SIG-M5 treated with dmso at 0.1 percent for 504 hours (cell line): ENCODE data around the gene IFRD1.
A peak's percentile ranks its signal among the peaks of the same experiment; 100 is the strongest.

Source experiments
- DNase-seq: peaks from one replicate; lab custom pipeline; 2025; ENCODE audit not compliant: unreplicated experiment; lab: John Stamatoyannopoulos, UW

IFRD1 gene

GRCh38 chr7:112449902-112450806 is at the start of gene IFRD1:
IFRD1 (plus strand) TSS chr7:112450460; CDS start chr7:112450689, 229 bp downstream.
- peak; percentile 98 for DNase-seq

GRCh38 chr7:112404321-112404720 is 45.9 kb upstream of the IFRD1 start:
- DNase-seq = no peak

GRCh38 chr7:112405286-112405685 is 45.0 kb upstream of the IFRD1 start:
- no peak for DNase-seq

GRCh38 chr7:112407261-112407660 is 43.0 kb upstream of the IFRD1 start:
- no peak for DNase-seq

GRCh38 chr7:112410092-112410491 is 40.2 kb upstream of the IFRD1 start:
- DNase-seq = no peak

- DNase-seq = no peak
These were observed 39.0 kb upstream of the IFRD1 start for GRCh38 chr7:112411186-112411795.

- DNase-seq = peak; percentile 36
These were observed 35.3 kb upstream of the IFRD1 start for GRCh38 chr7:112414855-112415490.

- no peak for DNase-seq
These were observed 34.1 kb upstream of the IFRD1 start for GRCh38 chr7:112416127-112416526.

- no peak for DNase-seq
These were observed 30.6 kb upstream of the IFRD1 start for GRCh38 chr7:112419543-112420130.

- DNase-seq = no peak
These were observed 29.9 kb upstream of the IFRD1 start for GRCh38 chr7:112420236-112420861.

GRCh38 chr7:112421666-112422486 is 28.4 kb upstream of the IFRD1 start:
- peak; percentile 89 for DNase-seq

GRCh38 chr7:112422842-112423496 is 27.3 kb upstream of the IFRD1 start:
- DNase-seq = peak; percentile 88

GRCh38 chr7:112423987-112424386 is 26.3 kb upstream of the IFRD1 start:
- DNase-seq = no peak

- no peak for DNase-seq
These were observed 22.3 kb upstream of the IFRD1 start for GRCh38 chr7:112427984-112428383.

GRCh38 chr7:112428715-112429114 is 21.5 kb upstream of the IFRD1 start:
- no peak for DNase-seq

GRCh38 chr7:112430649-112431048 is 19.6 kb upstream of the IFRD1 start:
- DNase-seq = no peak

- DNase-seq = no peak
These were observed 18.5 kb upstream of the IFRD1 start for GRCh38 chr7:112431803-112432202.

- DNase-seq = no peak
These were observed 17.0 kb upstream of the IFRD1 start for GRCh38 chr7:112433289-112433688.

- no peak for DNase-seq
These were observed 13.2 kb upstream of the IFRD1 start for GRCh38 chr7:112437072-112437471.

- no peak for DNase-seq
These were observed 10.8 kb upstream of the IFRD1 start for GRCh38 chr7:112439476-112439875.
